ENCODE results near the gene MCCC1. TPM values are rescaled to one million over a fixed set of nuclear protein-coding genes. Genes with fewer than 3 reads are reported as not detected.

Gene MCCC1
- total RNA-seq, 1 donor from 2014 or later, result 31.6 TPM

- ChIA-PET POLR2A (no interaction called here), CTCF (no interaction called here)
- ATAC-seq (ENCODE audit: low read depth) (no peak), DNase-seq (no peak)
- Mint-ChIP-seq H3K4me1 (peaks cover 3% of the 10 kb centered on the region), H3K27me3 (no peaks in the 10 kb centered on the region), H3K36me3 (ENCODE audit: low read depth) (peaks cover 67% of the 10 kb centered on the region), H3K4me3 (no peak overlapping the region), H3K27ac (no peak overlapping the region), H3K9me3 (no peaks in the 10 kb centered on the region)
- TF ChIP-seq, protein P1, sequence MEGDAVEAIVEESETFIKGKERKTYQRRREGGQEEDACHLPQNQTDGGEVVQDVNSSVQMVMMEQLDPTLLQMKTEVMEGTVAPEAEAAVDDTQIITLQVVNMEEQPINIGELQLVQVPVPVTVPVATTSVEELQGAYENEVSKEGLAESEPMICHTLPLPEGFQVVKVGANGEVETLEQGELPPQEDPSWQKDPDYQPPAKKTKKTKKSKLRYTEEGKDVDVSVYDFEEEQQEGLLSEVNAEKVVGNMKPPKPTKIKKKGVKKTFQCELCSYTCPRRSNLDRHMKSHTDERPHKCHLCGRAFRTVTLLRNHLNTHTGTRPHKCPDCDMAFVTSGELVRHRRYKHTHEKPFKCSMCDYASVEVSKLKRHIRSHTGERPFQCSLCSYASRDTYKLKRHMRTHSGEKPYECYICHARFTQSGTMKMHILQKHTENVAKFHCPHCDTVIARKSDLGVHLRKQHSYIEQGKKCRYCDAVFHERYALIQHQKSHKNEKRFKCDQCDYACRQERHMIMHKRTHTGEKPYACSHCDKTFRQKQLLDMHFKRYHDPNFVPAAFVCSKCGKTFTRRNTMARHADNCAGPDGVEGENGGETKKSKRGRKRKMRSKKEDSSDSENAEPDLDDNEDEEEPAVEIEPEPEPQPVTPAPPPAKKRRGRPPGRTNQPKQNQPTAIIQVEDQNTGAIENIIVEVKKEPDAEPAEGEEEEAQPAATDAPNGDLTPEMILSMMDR (IDR thresholded peaks at IDR 0.05), result no peak
- intact Hi-C loops (cut with micrococcal nuclease), result no loop called here
Observed at GRCh38 chr3:183038221-183038620, 61.1 kb downstream of the MCCC1 start.

- POLR2A ChIA-PET, result interaction anchor here (0.6 to 0.8 kb wide), 2 partner anchors 20 to 25 kb away, joined by 4 to 12 read pairs; no protein-coding TSS in a partner anchor
- Mint-ChIP-seq H3K36me3 (ENCODE audit: low read depth) (peaks cover 73% of the 10 kb centered on the region), H3K27ac (no peak overlapping the region), H3K9me3 (peaks cover 4% of the 10 kb centered on the region), H3K4me3 (no peak overlapping the region), H3K27me3 (no peaks in the 10 kb centered on the region), H3K4me1 (no peaks in the 10 kb centered on the region)
- DNase-seq (no peak), ATAC-seq (ENCODE audit: low read depth) (no peak)
- CTCF ChIA-PET, result no interaction called here
- TF ChIP-seq, protein P1 (IDR thresholded peaks at IDR 0.05), result no peak
- intact Hi-C loops (cut with micrococcal nuclease), result no loop called here
Observed at GRCh38 chr3:183033746-183034145, 65.5 kb downstream of the MCCC1 start.

DNA sequence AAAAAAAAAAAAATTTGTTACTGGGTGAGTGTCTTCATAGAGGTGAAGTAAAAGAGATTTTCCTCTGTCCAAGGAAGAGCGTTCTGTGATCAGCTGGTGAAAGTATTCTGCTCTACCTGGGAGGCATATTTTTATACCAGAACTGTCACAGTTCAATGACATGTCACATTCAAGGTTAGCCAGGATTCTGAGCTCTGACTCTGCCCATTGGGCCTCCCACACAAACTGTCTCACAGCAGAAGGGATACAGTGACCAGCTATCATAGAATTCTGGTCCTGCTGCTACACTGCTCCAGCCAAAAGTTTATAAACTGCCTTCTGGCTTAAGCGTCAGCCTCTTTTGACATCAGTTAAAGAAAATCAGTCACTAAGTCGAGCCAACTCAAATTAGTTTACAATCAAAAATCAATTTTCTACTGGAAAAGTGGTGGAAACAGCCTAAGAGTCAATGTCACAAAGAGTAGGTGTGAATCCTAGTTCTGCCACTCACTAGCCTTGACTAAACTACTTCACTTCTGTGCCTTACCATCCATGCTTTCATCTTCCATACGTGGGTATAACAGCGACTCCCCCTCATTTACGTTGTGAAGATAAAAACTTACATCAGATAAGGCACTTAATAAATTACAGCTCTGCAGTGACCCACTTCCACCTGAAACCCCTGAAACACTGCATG, 66.3 kb downstream of the MCCC1 start:
- intact Hi-C loops (cut with micrococcal nuclease), result no loop called here
- no peak for ATAC-seq (ENCODE audit: low read depth)

GRCh38 chr3:183031826-183032225, 67.5 kb downstream of the MCCC1 start:
- TF ChIP-seq, protein P1 (IDR thresholded peaks at IDR 0.05), result no peak
- ChIA-PET POLR2A (no interaction called here), CTCF (no interaction called here)
- H3K4me3 Mint-ChIP-seq, result no peak overlapping the region
- peaks cover 71% of the 10 kb centered on the region for H3K36me3 Mint-ChIP-seq (ENCODE audit: low read depth)
- ATAC-seq (ENCODE audit: low read depth) (no peak), DNase-seq (no peak)
- peaks cover 4% of the 10 kb centered on the region for H3K9me3 Mint-ChIP-seq
- no peak overlapping the region for H3K27ac Mint-ChIP-seq
- intact Hi-C loops (cut with micrococcal nuclease), result no loop called here
- H3K4me1 Mint-ChIP-seq, result no peaks in the 10 kb centered on the region
- no peaks in the 10 kb centered on the region for H3K27me3 Mint-ChIP-seq

More for the DNA sequence above, 66.3 kb downstream of the MCCC1 start:
- no peaks in the 10 kb centered on the region for H3K27me3 Mint-ChIP-seq
- ChIA-PET CTCF (no interaction called here), POLR2A (no interaction called here)
- TF ChIP-seq, protein P1 (IDR thresholded peaks at IDR 0.05), result no peak
- peaks cover 73% of the 10 kb centered on the region for H3K36me3 Mint-ChIP-seq (ENCODE audit: low read depth)
- H3K4me3 Mint-ChIP-seq, result no peak overlapping the region
- no peak for DNase-seq
- H3K9me3 Mint-ChIP-seq, result peaks cover 4% of the 10 kb centered on the region
- no peak overlapping the region for H3K27ac Mint-ChIP-seq
- no peaks in the 10 kb centered on the region for H3K4me1 Mint-ChIP-seq

- ChIA-PET POLR2A (no interaction called here), CTCF (no interaction called here)
- Mint-ChIP-seq H3K36me3 (ENCODE audit: low read depth) (peaks cover 60% of the 10 kb centered on the region), H3K4me3 (no peak overlapping the region), H3K4me1 (no peaks in the 10 kb centered on the region), H3K9me3 (peaks cover 4% of the 10 kb centered on the region), H3K27ac (no peak overlapping the region), H3K27me3 (no peaks in the 10 kb centered on the region)
- ATAC-seq (ENCODE audit: low read depth) (no peak), DNase-seq (no peak)
- TF ChIP-seq, protein P1 (IDR thresholded peaks at IDR 0.05), result no peak
- intact Hi-C loops (cut with micrococcal nuclease), result no loop called here
Observed at GRCh38 chr3:183028416-183028815, 70.9 kb downstream of the MCCC1 start.

Measured in activated B cell treated with CpG ODN at 0.5 μM for 24 hours (primary cell).